Progenitor cell of endocrine pancreas (in vitro differentiated cells): Measurements from ENCODE around the gene SEMA3B. TPM values are rescaled to one million over a fixed set of nuclear protein-coding genes. Genes with fewer than 3 reads are reported as not detected.
A peak's percentile ranks its signal among the peaks of the same experiment; 100 is the strongest.

Experiments
- DNase-seq: peaks from one replicate; pipeline ENCODE4 v3.0.0; 2021; ENCODE audit warnings: low spot score; ENCODE audit not compliant: unreplicated experiment
- H3K27ac Mint-ChIP-seq: 2 replicates; pipeline ENCODE4 v1.8.0; 2021; ENCODE audit warnings: mild to moderate bottlenecking, moderate library complexity, mixed read lengths
- H3K27me3 Mint-ChIP-seq: 2 replicates; pipeline ENCODE4 v1.8.0; 2021; ENCODE audit warnings: mixed read lengths
- H3K36me3 Mint-ChIP-seq: 2 replicates; pipeline ENCODE4 v1.8.0; 2022; ENCODE audit warnings: mixed read lengths; ENCODE audit not compliant: insufficient read depth
- H3K4me1 Mint-ChIP-seq: 2 replicates; pipeline ENCODE4 v1.8.0; 2021; ENCODE audit warnings: low read depth, mixed read lengths
- H3K4me3 Mint-ChIP-seq: 2 replicates; pipeline ENCODE4 v1.8.0; 2021; ENCODE audit warnings: low read depth, mild to moderate bottlenecking, moderate library complexity, mixed read lengths
- H3K9me3 Mint-ChIP-seq: 2 replicates; pipeline ENCODE4 v1.8.0; 2021; ENCODE audit warnings: low read depth, mixed read lengths
- CTCF ChIP-seq: fragments of 200-600 bp; sonication (generic); IDR thresholded peaks from one replicate; pipeline ENCODE4 v1.5.0; 2021; ENCODE audit warnings: antibody characterized with exemption, mild to moderate bottlenecking; ENCODE audit not compliant: unreplicated experiment
- total RNA-seq: library from RNA; stranded (reverse); gene quantifications from 2 replicates; pipeline ENCODE4 v1.2.1, GENCODE V29; 2021

SEMA3B gene
- total RNA-seq, 1 donor from 2014 or later, result 24.6 TPM

GRCh38 chr3:50229490-50229889 is 39.5 kb upstream of the SEMA3B start:
- DNase-seq, result no peak
- Mint-ChIP-seq H3K36me3 (no peaks in the 10 kb centered on the region), H3K27ac (no peak overlapping the region), H3K27me3 (peaks cover 20% of the 10 kb centered on the region), H3K4me1 (peaks cover 29% of the 10 kb centered on the region), H3K9me3 (no peaks in the 10 kb centered on the region), H3K4me3 (peak overlapping the region; percentile 35)
- no peak for TF ChIP-seq CTCF

- DNase-seq, result no peak
- Mint-ChIP-seq H3K4me3 (no peak overlapping the region), H3K9me3 (no peaks in the 10 kb centered on the region), H3K27me3 (peaks cover 12% of the 10 kb centered on the region), H3K27ac (no peak overlapping the region), H3K36me3 (no peaks in the 10 kb centered on the region), H3K4me1 (peaks cover 25% of the 10 kb centered on the region)
- no peak for TF ChIP-seq CTCF
Measured at GRCh38 chr3:50230104-50230793, 38.7 kb upstream of the SEMA3B start.

GRCh38 chr3:50230794-50231125 is 38.2 kb upstream of the SEMA3B start:
- Mint-ChIP-seq H3K4me3 (no peak overlapping the region), H3K36me3 (no peaks in the 10 kb centered on the region), H3K9me3 (no peaks in the 10 kb centered on the region), H3K4me1 (peaks cover 28% of the 10 kb centered on the region), H3K27me3 (peaks cover 10% of the 10 kb centered on the region), H3K27ac (no peak overlapping the region)
- DNase-seq, result no peak
- no peak for TF ChIP-seq CTCF

GRCh38 chr3:50231581-50231980 is 37.4 kb upstream of the SEMA3B start:
- no peak for DNase-seq
- no peaks in the 10 kb centered on the region for H3K36me3 Mint-ChIP-seq
- H3K27ac Mint-ChIP-seq, result no peak overlapping the region
- peaks cover 4% of the 10 kb centered on the region for H3K27me3 Mint-ChIP-seq
- no peak overlapping the region for H3K4me3 Mint-ChIP-seq
- H3K4me1 Mint-ChIP-seq, result peaks cover 31% of the 10 kb centered on the region
- no peak for TF ChIP-seq CTCF
- no peaks in the 10 kb centered on the region for H3K9me3 Mint-ChIP-seq

- Mint-ChIP-seq H3K4me3 (no peak overlapping the region), H3K27me3 (no peaks in the 10 kb centered on the region), H3K36me3 (no peaks in the 10 kb centered on the region), H3K9me3 (no peaks in the 10 kb centered on the region), H3K27ac (no peak overlapping the region), H3K4me1 (peaks cover 35% of the 10 kb centered on the region)
- TF ChIP-seq CTCF, result no peak
- DNase-seq, result no peak
Measured at GRCh38 chr3:50232303-50232702, 36.6 kb upstream of the SEMA3B start.
